Dendritic cell treated with granulocyte-macrophage colony-stimulating factor and Interleukin-4, amounts not matched to agents 40 ng/mL and 50 ng/mL, for 4 days (primary cell): ENCODE measurements around the gene GEMIN7.
A peak's percentile ranks its signal among the peaks of the same experiment; 100 is the strongest.
"Not testable (repeated sequence)": the region's sequence is repeated elsewhere in the genome, so short reads cannot be mapped to it uniquely, and the experiment has no call there.

Source experiments
- H3K27ac Mint-ChIP-seq: one replicate; pipeline ENCODE4 v1.8.0; 2022; ENCODE audit warnings: mild to moderate bottlenecking, mixed read lengths
- H3K27me3 Mint-ChIP-seq: one replicate; pipeline ENCODE4 v1.8.0; 2022; ENCODE audit warnings: mild to moderate bottlenecking, mixed read lengths
- H3K36me3 Mint-ChIP-seq: one replicate; pipeline ENCODE4 v1.8.0; 2022; ENCODE audit warnings: low read depth, mixed read lengths
- H3K4me1 Mint-ChIP-seq: one replicate; pipeline ENCODE4 v1.8.0; 2022; ENCODE audit warnings: low read depth, mixed read lengths
- H3K4me3 Mint-ChIP-seq: one replicate; pipeline ENCODE4 v1.8.0; 2022; ENCODE audit warnings: mild to moderate bottlenecking, moderate library complexity, mixed read lengths
- H3K9me3 Mint-ChIP-seq: one replicate; pipeline ENCODE4 v1.8.0; 2022; ENCODE audit warnings: mixed read lengths
- intact Hi-C: fragments of 100-400 bp; cut with micrococcal nuclease; formaldehyde crosslinking; loops from one replicate; pipeline ENCODE4 v1.15.0; 2022

GEMIN7 gene

GRCh38 chr19:45114116-45114515 is 35.1 kb downstream of the GEMIN7 start:
- peaks cover 74% of the 10 kb centered on the region for H3K4me1 Mint-ChIP-seq
- H3K9me3 Mint-ChIP-seq, result no peaks in the 10 kb centered on the region
- H3K27me3 Mint-ChIP-seq, result peaks cover 8% of the 10 kb centered on the region
- H3K27ac Mint-ChIP-seq, result no peak overlapping the region
- H3K4me3 Mint-ChIP-seq, result no peak overlapping the region
- peaks cover 3% of the 10 kb centered on the region for H3K36me3 Mint-ChIP-seq
- intact Hi-C loops, result no loop called here

- Mint-ChIP-seq H3K36me3 (peaks cover 8% of the 10 kb centered on the region), H3K4me3 (no peak overlapping the region), H3K9me3 (no peaks in the 10 kb centered on the region), H3K4me1 (peaks cover 71% of the 10 kb centered on the region), H3K27me3 (peaks cover 8% of the 10 kb centered on the region), H3K27ac (peak overlapping the region; percentile 60)
- intact Hi-C loops, result no loop called here
These were observed 37.0 kb downstream of the GEMIN7 start for GRCh38 chr19:45115809-45116615.

GRCh38 chr19:45117167-45117594 is 38.1 kb downstream of the GEMIN7 start:
- intact Hi-C loops, result no loop called here
- H3K4me3 Mint-ChIP-seq, result peak overlapping the region; percentile 18
- H3K4me1 Mint-ChIP-seq, result peaks cover 72% of the 10 kb centered on the region
- H3K9me3 Mint-ChIP-seq, result no peaks in the 10 kb centered on the region
- no peak overlapping the region for H3K27ac Mint-ChIP-seq
- H3K36me3 Mint-ChIP-seq, result peaks cover 8% of the 10 kb centered on the region
- peaks cover 8% of the 10 kb centered on the region for H3K27me3 Mint-ChIP-seq

- H3K27me3 Mint-ChIP-seq, result peaks cover 8% of the 10 kb centered on the region
- intact Hi-C loops, result no loop called here
- no peak overlapping the region for H3K4me3 Mint-ChIP-seq
These were observed 38.6 kb downstream of the GEMIN7 start for GRCh38 chr19:45117671-45118070.

GRCh38 chr19:45118106-45118505 is 39.0 kb downstream of the GEMIN7 start:
- no peak overlapping the region for H3K4me3 Mint-ChIP-seq

More at GRCh38 chr19:45117671-45118070, 38.6 kb downstream of the GEMIN7 start:
- Mint-ChIP-seq H3K36me3 (peaks cover 8% of the 10 kb centered on the region), H3K9me3 (no peaks in the 10 kb centered on the region), H3K27ac (peak overlapping the region; percentile 6), H3K4me1 (peaks cover 72% of the 10 kb centered on the region)

GRCh38 chr19:45118591-45119355 is 39.7 kb downstream of the GEMIN7 start:
- H3K27ac Mint-ChIP-seq, H3K27me3 Mint-ChIP-seq, H3K9me3 Mint-ChIP-seq, intact Hi-C loops, H3K4me3 Mint-ChIP-seq: not testable (repeated sequence)
- Mint-ChIP-seq H3K4me1 (peaks cover 69% of the 10 kb centered on the region), H3K36me3 (peaks cover 15% of the 10 kb centered on the region)

More at GRCh38 chr19:45118106-45118505, 39.0 kb downstream of the GEMIN7 start:
- intact Hi-C loops, result no loop called here
- Mint-ChIP-seq H3K9me3 (no peaks in the 10 kb centered on the region), H3K27ac (peak overlapping the region; percentile 6), H3K27me3 (peaks cover 8% of the 10 kb centered on the region), H3K36me3 (peaks cover 9% of the 10 kb centered on the region), H3K4me1 (peaks cover 72% of the 10 kb centered on the region)

- Mint-ChIP-seq H3K4me3 (no peak overlapping the region), H3K27ac (no peak overlapping the region), H3K27me3 (peaks cover 8% of the 10 kb centered on the region), H3K4me1 (peaks cover 68% of the 10 kb centered on the region), H3K9me3 (no peaks in the 10 kb centered on the region), H3K36me3 (peaks cover 20% of the 10 kb centered on the region)
- intact Hi-C loops, result no loop called here
These were observed 40.5 kb downstream of the GEMIN7 start for GRCh38 chr19:45119582-45119981.

- Mint-ChIP-seq H3K27ac (no peak overlapping the region), H3K9me3 (no peaks in the 10 kb centered on the region), H3K4me1 (peaks cover 47% of the 10 kb centered on the region), H3K27me3 (peaks cover 8% of the 10 kb centered on the region), H3K36me3 (peaks cover 20% of the 10 kb centered on the region), H3K4me3 (no peak overlapping the region)
- intact Hi-C loops, result no loop called here
These were observed 42.8 kb downstream of the GEMIN7 start for GRCh38 chr19:45121827-45122345.

GRCh38 chr19:45122832-45123231 is 43.8 kb downstream of the GEMIN7 start:
- Mint-ChIP-seq H3K4me1 (peaks cover 38% of the 10 kb centered on the region), H3K27ac (no peak overlapping the region), H3K4me3 (no peak overlapping the region), H3K9me3 (no peaks in the 10 kb centered on the region), H3K36me3 (peaks cover 20% of the 10 kb centered on the region), H3K27me3 (peaks cover 8% of the 10 kb centered on the region)
- intact Hi-C loops, result no loop called here

- peaks cover 32% of the 10 kb centered on the region for H3K4me1 Mint-ChIP-seq
- H3K27ac Mint-ChIP-seq, result peak overlapping the region; percentile 14
- no peaks in the 10 kb centered on the region for H3K9me3 Mint-ChIP-seq
- H3K27me3 Mint-ChIP-seq, result peaks cover 4% of the 10 kb centered on the region
- intact Hi-C loops, result no loop called here
- peaks cover 20% of the 10 kb centered on the region for H3K36me3 Mint-ChIP-seq
- no peak overlapping the region for H3K4me3 Mint-ChIP-seq
These were observed 44.4 kb downstream of the GEMIN7 start for GRCh38 chr19:45123440-45123850.

GRCh38 chr19:45124021-45124420 is 45.0 kb downstream of the GEMIN7 start:
- intact Hi-C loops, result no loop called here
- Mint-ChIP-seq H3K27me3 (no peaks in the 10 kb centered on the region), H3K27ac (peak overlapping the region; percentile 14), H3K36me3 (peaks cover 23% of the 10 kb centered on the region), H3K9me3 (no peaks in the 10 kb centered on the region), H3K4me1 (peaks cover 26% of the 10 kb centered on the region), H3K4me3 (no peak overlapping the region)

GRCh38 chr19:45125360-45125759 is 46.3 kb downstream of the GEMIN7 start:
- Mint-ChIP-seq H3K4me1 (peaks cover 26% of the 10 kb centered on the region), H3K27me3 (no peaks in the 10 kb centered on the region), H3K4me3 (no peak overlapping the region), H3K36me3 (peaks cover 18% of the 10 kb centered on the region), H3K9me3 (no peaks in the 10 kb centered on the region), H3K27ac (no peak overlapping the region)
- intact Hi-C loops, result no loop called here

- Mint-ChIP-seq H3K9me3 (no peaks in the 10 kb centered on the region), H3K4me3 (no peak overlapping the region), H3K27ac (no peak overlapping the region), H3K4me1 (peaks cover 28% of the 10 kb centered on the region), H3K27me3 (no peaks in the 10 kb centered on the region), H3K36me3 (peaks cover 18% of the 10 kb centered on the region)
- intact Hi-C loops, result no loop called here
These were observed 47.0 kb downstream of the GEMIN7 start for GRCh38 chr19:45125975-45126493.

- intact Hi-C loops, result no loop called here
- no peak overlapping the region for H3K4me3 Mint-ChIP-seq
- no peak overlapping the region for H3K27ac Mint-ChIP-seq
- H3K9me3 Mint-ChIP-seq, result no peaks in the 10 kb centered on the region
- peaks cover 26% of the 10 kb centered on the region for H3K4me1 Mint-ChIP-seq
- peaks cover 18% of the 10 kb centered on the region for H3K36me3 Mint-ChIP-seq
- no peaks in the 10 kb centered on the region for H3K27me3 Mint-ChIP-seq
These were observed 47.6 kb downstream of the GEMIN7 start for GRCh38 chr19:45126654-45127053.
